ENCODE results near the gene PPP1R8. TPM values are rescaled to one million over a fixed set of nuclear protein-coding genes. Genes with fewer than 3 reads are reported as not detected.
"Not testable (repeated sequence)": the region's sequence is repeated elsewhere in the genome, so short reads cannot be mapped to it uniquely, and the experiment has no call there.

PPP1R8 gene
- 32.7 and 40.7 TPM in 2 replicates for total RNA-seq

DNA sequence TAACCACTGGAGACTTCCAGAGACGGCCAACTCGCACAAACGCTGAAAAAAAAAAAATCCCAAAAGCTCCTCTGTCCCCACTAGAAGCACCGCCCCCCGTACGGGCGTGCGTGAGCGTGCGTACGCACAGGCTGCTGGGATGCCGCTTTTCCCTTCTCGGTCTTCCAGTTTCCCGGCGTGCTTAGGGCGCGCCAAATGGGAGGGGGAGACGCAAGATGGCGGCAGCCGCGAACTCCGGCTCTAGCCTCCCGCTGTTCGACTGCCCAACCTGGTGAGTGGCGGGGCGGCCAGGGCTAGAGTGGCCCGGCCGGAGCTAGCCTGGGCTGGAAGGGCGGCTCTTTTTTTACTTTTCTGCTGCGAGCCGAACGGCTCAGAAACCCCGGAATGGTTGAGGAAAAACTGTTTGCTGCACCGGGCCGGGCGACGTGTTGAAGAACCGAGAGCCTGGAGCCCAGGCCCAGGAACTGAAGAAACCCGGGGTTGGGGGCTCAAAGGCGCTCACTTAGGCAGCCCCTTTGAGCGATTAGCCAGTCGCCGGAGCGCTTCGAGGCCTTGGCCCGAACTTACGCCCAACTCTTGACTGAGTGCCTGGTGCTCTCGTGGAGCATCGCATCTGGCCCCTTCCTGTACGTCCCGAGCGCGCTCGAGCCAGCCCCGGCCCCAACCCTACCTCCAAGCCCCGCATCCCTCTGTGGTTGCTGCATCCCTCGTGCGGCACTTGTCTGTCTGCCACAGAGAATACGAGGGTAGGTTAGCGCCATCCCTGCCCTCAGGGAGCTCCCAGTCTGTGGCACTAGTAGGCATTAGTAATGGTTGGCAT, at the start of gene PPP1R8:
TSS of gene PPP1R8 (plus strand) at position 162 of the 820 bp plus-strand sequence. CDS start at position 216, 54 bp downstream.
- peak; percentile 71 for DNase-seq (ENCODE audit: extremely low read depth, low read depth, low spot score)

DNA sequence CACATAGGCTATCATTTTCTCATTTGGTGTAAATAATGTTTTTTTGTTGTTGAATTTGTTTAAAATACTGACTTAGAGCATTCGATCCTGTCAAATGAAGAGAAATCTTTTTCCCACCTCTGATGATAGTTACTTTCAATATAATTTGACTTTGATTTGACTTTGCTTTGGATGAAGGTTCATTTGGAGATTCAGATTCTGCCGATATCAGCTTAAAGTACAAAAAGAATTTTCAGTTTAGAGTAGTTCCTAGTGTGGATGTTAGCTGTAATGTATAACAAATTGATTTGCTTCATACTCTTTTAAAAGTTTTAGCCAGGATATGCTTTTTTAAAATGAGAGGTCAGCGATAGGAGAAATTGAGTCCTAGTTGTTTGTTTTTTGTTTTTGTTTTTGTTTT, 47.6 kb upstream of the PPP1R8 start:
- no peak for DNase-seq (ENCODE audit: extremely low read depth, low read depth, low spot score)

DNA sequence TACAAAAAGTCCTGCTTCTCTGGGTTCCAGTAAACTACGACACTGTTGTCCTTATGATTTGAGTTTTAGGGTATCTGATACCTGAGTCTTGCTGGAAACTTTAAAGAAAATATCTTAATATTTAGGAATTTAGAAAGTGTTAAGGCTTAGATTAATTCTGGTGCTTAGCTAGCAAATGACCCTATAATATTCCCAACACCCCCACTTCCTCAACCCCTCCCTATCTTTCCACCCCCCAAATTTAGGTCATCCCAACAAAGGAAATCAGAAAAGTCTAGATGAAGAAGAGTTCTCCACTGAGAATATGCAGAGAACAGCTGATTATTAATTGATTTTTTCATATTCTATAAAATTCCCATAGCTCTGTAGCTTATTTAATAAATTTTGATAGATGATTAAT, 45.9 kb upstream of the PPP1R8 start:
- DNase-seq (ENCODE audit: extremely low read depth, low read depth, low spot score): no peak

DNA sequence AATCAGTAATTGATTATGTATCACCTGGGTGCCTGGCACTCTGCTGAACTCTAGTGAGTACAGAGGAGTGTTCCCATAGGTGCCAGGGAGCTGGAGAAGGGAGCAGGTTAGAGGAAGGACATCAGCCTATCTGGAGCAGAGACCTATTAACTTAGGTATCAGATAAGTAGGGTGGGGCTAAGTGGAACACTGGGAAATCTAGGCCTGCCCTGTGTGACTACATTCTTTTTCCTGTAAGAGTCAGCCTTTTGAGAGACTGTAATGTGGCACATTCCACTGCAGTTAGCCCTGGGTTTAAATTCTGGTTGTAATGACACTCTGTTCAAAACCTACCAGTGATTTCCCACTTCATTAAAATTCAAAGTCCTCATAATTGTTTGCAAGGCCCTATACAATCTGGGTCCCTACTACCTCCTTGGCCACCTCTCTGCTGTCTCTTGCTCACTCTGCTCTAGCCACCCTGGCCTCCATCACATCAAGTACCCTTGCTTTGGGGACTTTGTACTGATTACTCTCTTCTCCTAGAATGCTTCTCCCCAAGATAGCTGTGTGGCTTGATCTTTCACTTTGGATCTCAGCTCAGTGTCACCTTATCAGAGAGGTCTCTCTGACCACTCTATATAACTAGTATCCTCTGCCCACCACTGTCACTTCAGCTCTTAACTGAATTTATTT, 44.7 kb upstream of the PPP1R8 start:
- DNase-seq (ENCODE audit: extremely low read depth, low read depth, low spot score): no peak

DNA sequence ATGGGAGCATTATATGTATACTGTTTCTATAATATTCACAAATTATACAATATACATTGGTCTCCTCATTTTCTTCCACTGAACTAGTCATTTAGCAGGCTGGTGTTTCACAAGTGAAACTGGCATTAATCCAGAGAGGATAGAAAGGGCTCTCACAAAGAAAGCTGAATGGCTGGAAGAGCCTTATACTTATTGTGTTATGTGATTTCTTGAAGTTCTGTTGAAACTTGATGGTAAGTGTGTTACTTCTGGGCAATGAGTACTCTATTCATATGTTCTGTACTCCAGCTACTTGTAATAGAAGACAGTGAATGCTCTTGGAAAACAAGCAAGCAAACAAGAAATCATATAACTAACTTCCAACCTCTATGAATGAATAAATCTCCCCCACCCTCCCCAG, 42.7 kb upstream of the PPP1R8 start:
- no peak for DNase-seq (ENCODE audit: extremely low read depth, low read depth, low spot score)

DNA sequence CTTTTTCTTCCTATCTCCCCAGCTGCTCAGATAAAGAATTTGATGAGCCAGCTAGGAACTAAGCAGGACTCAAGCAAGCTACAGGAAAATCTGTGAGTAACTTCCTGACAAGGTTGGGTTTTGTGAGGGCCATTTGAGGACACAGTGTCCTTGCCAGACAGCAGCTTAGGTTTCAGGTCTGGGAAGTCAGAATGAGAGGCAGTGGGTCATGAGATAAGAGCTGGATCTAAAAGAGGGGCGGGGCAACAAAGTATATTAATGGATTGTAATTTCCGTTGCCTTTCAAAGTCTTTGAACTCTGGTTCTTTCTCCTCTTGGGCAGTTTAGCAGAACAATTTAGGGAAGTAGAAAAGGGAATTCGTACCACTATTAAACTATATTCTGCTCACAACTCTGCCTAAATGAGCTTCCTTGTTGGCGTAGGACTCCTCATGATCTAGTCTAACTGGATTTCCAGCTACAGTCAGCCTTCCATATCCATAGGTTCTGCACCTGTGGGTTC, 41.0 kb upstream of the PPP1R8 start:
- peak; percentile 92 for DNase-seq (ENCODE audit: extremely low read depth, low read depth, low spot score)

DNA sequence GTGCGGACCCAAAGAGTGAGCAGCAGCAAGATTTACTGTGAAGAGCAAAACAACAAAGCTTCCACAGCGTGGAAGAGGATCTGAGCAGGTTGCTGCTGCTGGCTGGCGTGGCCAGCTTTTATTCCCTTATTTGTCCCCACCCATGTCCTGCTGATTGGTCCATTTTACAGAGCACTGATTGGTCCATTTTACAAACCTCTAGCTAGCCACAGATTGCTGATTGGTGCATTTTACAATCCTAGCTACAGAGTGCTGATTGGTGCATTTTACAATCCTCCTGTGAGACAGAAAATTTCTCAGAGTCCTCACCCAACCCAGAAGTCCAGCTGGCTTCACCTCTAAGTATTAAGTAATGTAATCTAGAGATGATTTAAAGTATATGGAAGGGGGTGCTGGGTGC, 40.3 kb upstream of the PPP1R8 start:
- DNase-seq (ENCODE audit: extremely low read depth, low read depth, low spot score): not testable (repeated sequence)

DNA sequence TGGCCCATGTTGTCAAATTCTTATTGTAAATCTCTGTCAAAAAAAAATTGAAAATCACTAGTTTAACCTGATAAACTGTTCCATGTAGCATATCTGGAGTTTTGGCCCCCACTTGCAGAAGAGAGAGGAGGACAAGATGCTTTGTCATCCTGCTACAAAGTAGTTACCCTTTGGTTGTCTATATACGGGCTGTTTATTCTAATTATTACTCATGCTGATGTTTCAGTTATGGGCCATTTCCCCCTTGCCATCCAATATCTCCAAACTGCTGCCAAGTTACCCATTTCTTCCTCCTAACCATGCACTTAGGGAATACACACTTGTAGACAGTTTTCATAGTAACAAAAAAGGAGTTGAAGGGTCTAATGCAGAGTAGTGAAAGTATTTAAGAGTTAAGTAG, 35.0 kb upstream of the PPP1R8 start:
- no peak for DNase-seq (ENCODE audit: extremely low read depth, low read depth, low spot score)

DNA sequence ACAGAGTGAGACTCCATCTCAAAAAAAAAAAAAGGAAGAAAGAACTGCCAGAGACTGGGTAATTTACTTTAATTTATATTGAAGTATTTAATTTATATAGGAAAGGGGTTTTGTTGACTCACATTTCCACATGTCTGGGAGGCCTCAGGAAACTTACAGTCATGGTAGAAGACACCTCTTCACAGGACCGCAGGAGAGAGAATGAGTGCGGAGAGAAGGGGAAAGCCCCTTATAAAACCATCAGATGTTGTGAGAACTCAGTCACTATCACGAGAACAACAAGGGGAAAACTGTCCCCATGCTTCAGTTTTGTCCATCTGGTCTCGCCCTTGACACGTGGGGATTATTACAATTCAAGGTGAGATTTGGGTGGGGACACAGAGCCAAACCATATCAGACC, 25.8 kb upstream of the PPP1R8 start:
- DNase-seq (ENCODE audit: extremely low read depth, low read depth, low spot score): no peak

DNA sequence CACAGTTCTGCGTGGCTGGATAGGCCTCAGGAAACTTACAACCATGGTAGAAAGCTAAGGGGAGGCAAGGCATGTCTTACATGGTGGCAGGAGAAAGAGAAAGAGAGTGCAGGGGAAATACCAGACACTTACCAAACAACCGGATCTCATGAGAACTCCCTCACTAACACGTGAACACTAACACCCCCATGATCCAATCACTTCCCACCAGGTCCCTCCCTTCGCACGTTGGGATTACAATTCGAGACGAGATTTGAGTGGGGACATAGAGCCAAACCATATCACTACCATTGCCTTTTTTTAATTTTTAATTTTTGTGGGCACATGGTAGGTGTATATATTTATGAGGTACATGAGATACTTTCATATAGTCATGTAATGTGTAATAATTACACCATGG, 23.8 kb upstream of the PPP1R8 start:
- DNase-seq (ENCODE audit: extremely low read depth, low read depth, low spot score): no peak

DNA sequence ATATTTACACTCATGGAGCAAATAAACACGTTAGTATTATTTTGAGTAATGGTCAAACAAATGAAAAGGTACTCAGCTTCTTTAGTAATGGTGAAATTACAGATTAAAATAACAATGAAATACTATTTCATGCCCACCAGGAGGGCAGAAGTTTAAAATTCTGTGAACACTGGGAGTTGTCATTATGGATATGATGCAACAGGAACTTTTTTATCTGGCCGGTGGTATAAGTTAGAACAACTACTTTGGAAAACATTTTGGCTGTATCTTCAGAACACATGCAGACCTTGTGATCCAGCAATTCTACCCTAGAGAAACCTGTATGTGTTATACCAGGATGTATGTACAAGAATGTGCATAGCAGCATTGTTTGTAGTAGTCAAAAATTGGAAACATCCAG, 23.2 kb upstream of the PPP1R8 start:
- no peak for DNase-seq (ENCODE audit: extremely low read depth, low read depth, low spot score)

DNA sequence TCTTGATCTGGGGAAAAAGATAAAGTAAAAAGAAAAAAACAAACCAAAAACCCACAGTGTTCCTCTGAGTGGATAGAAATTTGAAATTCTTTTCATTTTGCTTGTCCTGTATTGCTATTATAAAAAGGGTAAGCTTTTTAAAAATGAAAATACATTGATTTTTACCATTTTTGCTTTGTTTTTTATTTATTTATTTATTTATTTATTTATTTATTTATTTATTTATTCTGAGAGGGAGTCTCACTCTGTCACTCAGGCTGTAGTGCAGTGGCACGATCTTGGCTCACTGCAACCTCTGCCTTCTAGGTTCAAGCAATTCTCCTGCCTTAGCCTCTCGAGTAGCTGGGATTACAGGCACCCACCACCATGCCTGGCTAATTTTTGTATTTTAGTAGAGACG, 22.5 kb upstream of the PPP1R8 start:
- not testable (repeated sequence) for DNase-seq (ENCODE audit: extremely low read depth, low read depth, low spot score)

DNA sequence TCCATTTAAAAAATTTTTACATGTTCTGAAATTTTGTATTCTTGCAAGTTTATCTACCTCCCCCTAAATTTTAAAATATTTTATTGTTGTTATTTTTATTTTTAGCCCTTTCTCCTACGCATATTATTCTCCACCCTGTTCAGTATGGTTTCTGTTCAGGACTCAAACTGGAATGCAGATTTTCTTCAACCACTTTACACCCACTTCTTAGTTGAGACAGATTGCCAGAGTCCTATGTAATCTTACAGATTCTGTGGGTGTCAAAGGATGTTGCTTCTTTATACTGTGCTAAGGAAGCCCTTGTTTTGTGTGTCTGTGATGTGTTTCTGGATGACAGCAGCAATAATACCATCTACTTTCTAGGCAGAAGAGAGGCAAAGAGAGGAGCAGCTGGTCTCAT, 20.7 kb upstream of the PPP1R8 start:
- DNase-seq (ENCODE audit: extremely low read depth, low read depth, low spot score): no peak

DNA sequence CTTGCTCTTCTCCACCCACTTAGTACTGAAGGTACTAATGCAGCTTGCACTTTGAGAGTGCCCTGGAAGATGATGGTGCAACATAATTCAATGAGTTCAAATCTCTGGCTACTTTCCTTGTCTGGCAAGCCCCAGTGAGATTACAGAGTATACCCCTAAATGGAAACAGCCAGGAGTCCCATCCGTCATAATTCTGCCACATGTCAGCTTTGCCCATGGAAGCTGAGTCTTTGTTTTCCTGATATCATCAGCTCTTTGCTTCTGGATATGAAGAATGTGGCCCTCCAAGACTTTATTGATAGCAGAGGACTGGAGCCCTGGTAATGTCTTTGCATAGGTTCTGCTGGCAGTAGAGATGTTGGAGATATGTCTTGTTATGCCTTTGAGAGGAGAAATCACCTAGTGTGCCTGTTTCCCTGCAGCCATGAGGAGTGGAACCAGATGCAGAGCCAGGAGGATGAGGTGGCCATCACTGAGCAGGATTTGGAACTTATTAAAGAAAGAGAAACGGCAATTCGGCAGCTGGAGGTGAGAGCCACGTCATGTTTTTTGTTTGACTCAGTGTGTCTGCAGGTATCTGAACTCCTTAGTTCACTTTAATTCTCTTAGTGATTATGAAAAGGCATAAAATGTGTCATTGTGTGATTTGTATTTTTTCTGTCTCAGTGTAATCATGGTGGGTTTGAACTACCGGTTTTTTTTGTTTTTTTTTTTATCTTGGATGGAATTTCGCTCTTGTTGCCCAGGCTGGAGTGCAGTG, 18.7 kb upstream of the PPP1R8 start:
- DNase-seq (ENCODE audit: extremely low read depth, low read depth, low spot score): no peak

DNA sequence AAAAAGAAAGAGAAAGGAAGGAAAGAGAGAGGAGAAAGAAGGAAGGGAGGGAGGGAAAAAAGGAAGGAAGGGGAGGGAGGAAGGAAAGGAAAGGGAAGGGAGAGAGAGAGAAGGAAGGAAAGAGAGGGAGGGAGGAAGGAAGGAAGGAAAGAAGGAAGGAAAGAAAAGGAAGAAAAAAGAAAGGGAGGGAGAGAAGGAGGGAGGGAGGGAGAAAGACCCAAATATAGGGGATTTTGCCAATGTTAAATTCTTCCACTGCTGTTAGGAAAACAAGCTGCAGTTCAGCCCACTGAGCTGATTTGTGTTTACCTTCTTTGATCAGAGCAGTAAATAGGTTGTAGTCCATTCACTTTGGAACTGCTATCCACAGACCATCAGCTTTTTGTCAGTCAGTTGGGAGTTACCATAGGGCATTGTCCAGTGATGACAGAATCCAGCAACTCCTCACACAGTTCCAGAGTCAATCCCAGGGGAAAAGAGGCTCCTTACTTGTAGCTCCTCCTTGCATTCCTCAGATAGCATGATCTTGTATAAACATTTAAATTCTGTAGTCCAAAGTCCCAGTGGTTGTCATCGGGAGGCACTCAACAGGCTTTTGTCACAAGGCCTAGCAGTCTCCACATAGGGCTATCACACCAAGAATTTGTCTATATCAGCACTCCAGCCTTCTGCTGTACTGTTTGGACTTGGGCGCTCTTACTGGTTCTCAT, 13.5 kb upstream of the PPP1R8 start:
- DNase-seq (ENCODE audit: extremely low read depth, low read depth, low spot score): no peak

DNA sequence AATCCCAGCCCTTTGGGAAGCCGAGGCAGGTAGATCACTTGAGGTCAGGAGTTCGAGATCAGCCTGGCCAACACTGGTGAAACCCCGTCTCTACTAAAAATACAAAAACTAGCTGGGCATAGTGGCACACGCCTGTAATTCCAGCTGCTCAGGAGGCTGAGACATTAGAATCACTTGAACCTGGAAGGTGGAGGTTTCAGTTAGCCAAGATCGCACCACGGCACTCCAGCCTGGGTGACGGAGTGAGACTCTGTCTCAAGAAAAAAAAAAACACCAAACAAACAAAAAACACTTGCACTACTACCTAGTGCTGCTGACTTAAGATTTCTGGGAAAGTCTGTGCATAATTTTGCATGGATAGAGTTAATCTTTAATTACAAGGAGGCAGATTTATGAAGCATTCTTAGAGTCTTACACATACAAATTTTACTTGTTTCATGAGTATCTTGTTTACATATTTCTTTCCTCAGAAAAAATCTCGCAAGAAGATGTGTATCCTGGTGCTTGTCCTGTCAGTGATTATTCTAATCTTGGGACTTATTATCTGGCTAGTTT, 8.7 kb upstream of the PPP1R8 start:
- no peak for DNase-seq (ENCODE audit: extremely low read depth, low read depth, low spot score)

DNA sequence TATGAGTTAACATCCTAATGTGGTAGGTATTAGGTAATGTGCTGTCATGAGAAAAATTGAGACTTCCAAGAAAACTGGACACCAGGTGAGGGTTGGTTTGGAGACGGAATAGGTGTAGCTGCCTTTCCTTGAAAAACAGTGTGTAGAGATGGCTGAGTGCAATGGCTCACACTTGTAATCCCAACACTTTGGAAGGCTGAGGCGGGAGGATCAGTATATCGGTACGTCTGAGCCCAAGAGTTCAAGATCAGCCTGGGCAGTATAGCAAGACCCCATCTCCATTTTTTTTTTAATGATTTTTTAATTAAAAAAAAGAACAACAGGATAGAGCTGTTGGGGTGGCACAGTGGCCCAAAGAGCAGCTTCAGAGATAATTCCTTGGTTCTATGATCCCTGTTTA, 6.8 kb upstream of the PPP1R8 start:
- DNase-seq (ENCODE audit: extremely low read depth, low read depth, low spot score): no peak

DNA sequence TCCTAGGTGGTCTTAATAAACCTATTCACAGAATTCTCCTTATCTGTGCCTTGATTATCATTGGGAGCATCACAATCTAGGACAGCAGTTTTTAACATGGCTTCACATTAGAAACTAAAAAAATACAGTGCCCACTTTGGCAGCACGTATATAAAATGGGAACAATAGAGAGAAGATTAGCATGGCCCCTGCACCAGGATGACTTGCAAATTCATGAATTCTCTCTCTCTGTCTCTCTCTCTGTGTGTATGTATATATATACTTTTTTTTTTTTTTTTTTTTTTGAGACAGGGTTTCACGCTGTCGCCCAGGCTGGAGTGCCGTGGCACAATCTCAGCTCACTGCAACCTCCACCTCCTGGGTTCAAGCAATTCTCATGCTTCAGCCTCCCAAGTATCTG, 6.2 kb upstream of the PPP1R8 start:
- no peak for DNase-seq (ENCODE audit: extremely low read depth, low read depth, low spot score)

DNA sequence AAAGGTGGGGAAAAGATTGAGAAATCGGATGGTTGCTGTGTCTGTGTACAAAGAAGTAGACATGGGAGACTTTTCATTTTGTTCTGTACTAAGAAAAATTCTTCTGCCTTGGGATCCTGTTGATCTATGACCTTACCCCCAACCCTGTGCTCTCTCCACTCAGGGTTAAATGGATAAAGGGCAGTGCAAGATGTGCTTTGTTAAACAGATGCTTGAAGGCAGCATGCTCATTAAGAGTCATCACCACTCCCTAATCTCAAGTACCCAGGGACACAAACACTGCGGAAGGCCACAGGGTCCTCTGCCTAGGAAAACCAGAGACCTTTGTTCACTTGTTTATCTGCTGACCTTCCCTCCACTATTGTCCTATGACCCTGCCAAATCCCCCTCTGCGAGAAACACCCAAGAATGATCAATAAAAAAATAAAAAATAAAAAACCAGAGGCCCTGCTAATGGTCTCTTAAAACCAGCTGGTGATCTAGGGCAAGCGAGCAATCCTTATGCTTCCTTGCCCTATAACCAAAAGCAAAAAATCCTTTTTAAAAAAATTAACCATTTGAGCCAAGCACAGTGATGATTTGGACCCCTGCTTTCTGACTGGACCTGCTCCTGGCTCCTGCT, 1.1 kb upstream of the PPP1R8 start:
- DNase-seq (ENCODE audit: extremely low read depth, low read depth, low spot score): not testable (repeated sequence)
